ENCODE measurements around the gene PHRF1. TPM values are rescaled to one million over a fixed set of nuclear protein-coding genes. Genes with fewer than 3 reads are reported as not detected.

Gene PHRF1
- total RNA-seq, 2 experiments from 2014 or later, result 46.8 to 48.6 TPM

- Mint-ChIP-seq H3K4me3 (no peak overlapping the region), H3K9me3 (no peaks in the 10 kb centered on the region), H3K36me3 (ENCODE audit: low read depth) (no peaks in the 10 kb centered on the region), H3K4me1 (peaks cover 9% of the 10 kb centered on the region), H3K27me3 (peaks cover 20% of the 10 kb centered on the region), H3K27ac (no peak overlapping the region)
- ChIA-PET CTCF (interaction anchor here (0.6 to 3.0 kb wide), 21 partner anchors 8 to 190 kb away, joined by 3 to 19 read pairs (median 4); partner anchors contain the start of genes DEAF1, LRRC56 and TMEM80), POLR2A (no interaction called here)
- DNase-seq, result no peak
Measured at GRCh38 chr11:555227-555779, 21.0 kb upstream of the PHRF1 start.

- POLR2A ChIA-PET, result no interaction called here
- Mint-ChIP-seq H3K36me3 (ENCODE audit: low read depth) (no peaks in the 10 kb centered on the region), H3K27ac (peak overlapping the region; percentile 54), H3K4me1 (peaks cover 9% of the 10 kb centered on the region), H3K4me3 (no peak overlapping the region), H3K27me3 (peaks cover 20% of the 10 kb centered on the region), H3K9me3 (no peaks in the 10 kb centered on the region)
- no peak for DNase-seq
- CTCF ChIA-PET, result interaction anchor here (0.6 to 3.0 kb wide), 15 partner anchors 8 to 170 kb away, joined by 3 to 19 read pairs (median 7); partner anchors contain the start of genes DEAF1 and TMEM80
Measured at GRCh38 chr11:555780-556661, 20.2 kb upstream of the PHRF1 start.

- H3K27me3 Mint-ChIP-seq, result peaks cover 20% of the 10 kb centered on the region
- peak overlapping the region; percentile 54 for H3K27ac Mint-ChIP-seq
- peaks cover 11% of the 10 kb centered on the region for H3K4me1 Mint-ChIP-seq
- CTCF ChIA-PET, result interaction anchor here (0.6 to 3.0 kb wide), 7 partner anchors 15 to 205 kb away, joined by 3 to 19 read pairs (median 7); partner anchors contain the start of genes DEAF1 and TMEM80
- H3K36me3 Mint-ChIP-seq (ENCODE audit: low read depth), result no peaks in the 10 kb centered on the region
- H3K4me3 Mint-ChIP-seq, result no peak overlapping the region
- DNase-seq, result no peak
- H3K9me3 Mint-ChIP-seq, result no peaks in the 10 kb centered on the region
- POLR2A ChIA-PET, result interaction anchor here (0.6 kb wide), 1 partner anchor 19 kb away, joined by 4 read pairs; no protein-coding TSS in a partner anchor
Measured at GRCh38 chr11:556662-557256, 19.5 kb upstream of the PHRF1 start.

- peaks cover 11% of the 10 kb centered on the region for H3K4me1 Mint-ChIP-seq
- ChIA-PET CTCF (interaction anchor here (0.6 to 2.4 kb wide), 6 partner anchors 9 to 204 kb away, joined by 3 to 10 read pairs (median 6); partner anchors contain the start of gene TMEM80), POLR2A (interaction anchor here (0.6 kb wide), 1 partner anchor 18 kb away, joined by 4 read pairs; no protein-coding TSS in a partner anchor)
- peak overlapping the region; percentile 19 for H3K27ac Mint-ChIP-seq
- no peaks in the 10 kb centered on the region for H3K36me3 Mint-ChIP-seq (ENCODE audit: low read depth)
- no peaks in the 10 kb centered on the region for H3K9me3 Mint-ChIP-seq
- H3K4me3 Mint-ChIP-seq, result no peak overlapping the region
- H3K27me3 Mint-ChIP-seq, result peaks cover 20% of the 10 kb centered on the region
- DNase-seq, result no peak
Measured at GRCh38 chr11:557328-558132, 18.7 kb upstream of the PHRF1 start.

GRCh38 chr11:558503-558902 is 17.8 kb upstream of the PHRF1 start:
- peaks cover 1% of the 10 kb centered on the region for H3K36me3 Mint-ChIP-seq (ENCODE audit: low read depth)
- no peaks in the 10 kb centered on the region for H3K9me3 Mint-ChIP-seq
- H3K4me1 Mint-ChIP-seq, result peaks cover 13% of the 10 kb centered on the region
- CTCF ChIA-PET, result interaction anchor here (1.4 kb wide), 1 partner anchor 8 kb away, joined by 5 read pairs; no protein-coding TSS in a partner anchor
- H3K4me3 Mint-ChIP-seq, result no peak overlapping the region
- no peak for DNase-seq
- POLR2A ChIA-PET, result no interaction called here
- H3K27me3 Mint-ChIP-seq, result peaks cover 20% of the 10 kb centered on the region
- H3K27ac Mint-ChIP-seq, result no peak overlapping the region

- peaks cover 20% of the 10 kb centered on the region for H3K27me3 Mint-ChIP-seq
- peaks cover 15% of the 10 kb centered on the region for H3K4me1 Mint-ChIP-seq
- H3K9me3 Mint-ChIP-seq, result no peaks in the 10 kb centered on the region
- ChIA-PET POLR2A (no interaction called here), CTCF (interaction anchor here (0.9 to 1.9 kb wide), 2 partner anchors 40 to 165 kb away, joined by 4 to 5 read pairs; no protein-coding TSS in a partner anchor)
- H3K4me3 Mint-ChIP-seq, result peak overlapping the region; percentile 30
- no peak for DNase-seq
- H3K27ac Mint-ChIP-seq, result no peak overlapping the region
- H3K36me3 Mint-ChIP-seq (ENCODE audit: low read depth), result peaks cover 6% of the 10 kb centered on the region
Measured at GRCh38 chr11:559020-559620, 17.1 kb upstream of the PHRF1 start.

GRCh38 chr11:559712-560304 is 16.5 kb upstream of the PHRF1 start:
- H3K4me1 Mint-ChIP-seq, result peaks cover 18% of the 10 kb centered on the region
- H3K9me3 Mint-ChIP-seq, result no peaks in the 10 kb centered on the region
- peak overlapping the region; percentile 54 for H3K27ac Mint-ChIP-seq
- DNase-seq, result no peak
- H3K4me3 Mint-ChIP-seq, result peak overlapping the region; percentile 91
- H3K36me3 Mint-ChIP-seq (ENCODE audit: low read depth), result peaks cover 6% of the 10 kb centered on the region
- ChIA-PET POLR2A (interaction anchor here (0.6 kb wide), 1 partner anchor 13 kb away, joined by 3 read pairs; no protein-coding TSS in a partner anchor), CTCF (interaction anchor here (0.9 to 1.9 kb wide), 2 partner anchors 41 to 164 kb away, joined by 4 to 5 read pairs; no protein-coding TSS in a partner anchor)
- H3K27me3 Mint-ChIP-seq, result peaks cover 20% of the 10 kb centered on the region

- CTCF ChIA-PET, result interaction anchor here (0.9 to 1.9 kb wide), 2 partner anchors 41 to 163 kb away, joined by 4 to 5 read pairs; no protein-coding TSS in a partner anchor
- POLR2A ChIA-PET, result interaction anchor here (0.6 kb wide), 1 partner anchor 13 kb away, joined by 3 read pairs; no protein-coding TSS in a partner anchor
Measured at GRCh38 chr11:560305-561147, 15.7 kb upstream of the PHRF1 start, which contains the start of the genes LMNTD2 and RASSF7. Gene LMNTD2, minus strand, starts transcription at chr11:560738. Its CDS starts 22 bp downstream, at chr11:560716. Gene RASSF7, plus strand, starts transcription at chr11:560970. Its CDS starts 799 bp downstream, at chr11:561769.

GRCh38 chr11:561148-562003 is 14.9 kb upstream of the PHRF1 start:
- Mint-ChIP-seq H3K27me3 (peaks cover 17% of the 10 kb centered on the region), H3K9me3 (no peaks in the 10 kb centered on the region), H3K36me3 (ENCODE audit: low read depth) (peaks cover 6% of the 10 kb centered on the region), H3K4me3 (peak overlapping the region; percentile 91), H3K27ac (peak overlapping the region; percentile 66), H3K4me1 (peaks cover 18% of the 10 kb centered on the region)
- peak; percentile 40 for DNase-seq
- POLR2A ChIA-PET, result no interaction called here
- CTCF ChIA-PET, result interaction anchor here (0.5 kb wide), 2 partner anchors 72 to 88 kb away, joined by 3 read pairs; no protein-coding TSS in a partner anchor

More at GRCh38 chr11:560305-561147, 15.7 kb upstream of the PHRF1 start, which contains the start of the genes LMNTD2 and RASSF7:
- Mint-ChIP-seq H3K4me1 (peaks cover 18% of the 10 kb centered on the region), H3K36me3 (ENCODE audit: low read depth) (peaks cover 6% of the 10 kb centered on the region), H3K9me3 (no peaks in the 10 kb centered on the region), H3K4me3 (peak within 1 kb of the TSS; percentile 91), H3K27me3 (peaks cover 20% of the 10 kb centered on the region), H3K27ac (peak within 1 kb of the TSS; percentile 66)
- DNase-seq, result peak; percentile 96
